GM19455 (cell line): Measurements from ENCODE around the gene GABRB2.
"Not testable (repeated sequence)": the region's sequence is repeated elsewhere in the genome, so short reads cannot be mapped to it uniquely, and the experiment has no call there.

Source experiments
- ATAC-seq: cut with Tn5 transposase; IDR thresholded peaks from one replicate; pipeline ENCODE4 v1.9.1; 2021; ENCODE audit not compliant: unreplicated experiment

GABRB2 gene

DNA sequence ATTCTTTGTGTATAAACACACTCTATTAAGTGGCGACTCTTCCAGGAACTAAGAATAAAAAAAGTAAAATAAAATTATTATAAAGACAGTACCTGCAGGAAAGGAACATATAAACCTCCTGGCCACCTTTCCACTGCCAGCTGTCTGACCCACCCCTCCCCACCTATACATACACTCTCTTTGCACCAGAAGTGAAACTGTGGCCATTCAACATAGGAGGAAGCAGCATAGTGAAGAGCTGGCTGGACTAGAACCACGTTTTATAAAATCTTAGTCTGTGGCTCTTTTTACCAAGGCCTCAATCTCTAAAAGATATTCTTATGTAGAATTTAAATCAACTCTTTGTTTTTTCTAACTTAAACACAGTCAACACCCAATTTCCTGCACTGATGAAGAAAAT, 289.6 kb downstream of the GABRB2 start:
- no peak for ATAC-seq

DNA sequence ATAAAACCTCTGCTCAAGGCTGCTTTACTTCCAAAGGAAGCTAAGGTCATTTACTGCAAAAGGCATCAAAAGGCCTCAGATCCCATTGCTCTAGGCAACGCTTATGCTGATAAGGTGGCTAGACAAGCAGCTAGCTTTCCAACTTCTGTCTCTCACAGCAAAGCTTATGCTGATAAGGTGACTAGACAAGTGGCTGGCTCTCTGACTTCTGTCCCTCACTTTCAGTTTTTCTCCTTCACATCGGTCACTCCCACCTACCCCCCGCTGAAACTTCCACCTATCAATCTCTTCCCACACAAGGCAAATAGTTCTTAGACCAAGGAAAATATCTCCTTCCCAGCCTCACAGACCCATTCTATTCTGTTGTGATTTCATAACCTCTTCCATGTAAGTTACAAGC, 293.6 kb downstream of the GABRB2 start:
- not testable (repeated sequence) for ATAC-seq

DNA sequence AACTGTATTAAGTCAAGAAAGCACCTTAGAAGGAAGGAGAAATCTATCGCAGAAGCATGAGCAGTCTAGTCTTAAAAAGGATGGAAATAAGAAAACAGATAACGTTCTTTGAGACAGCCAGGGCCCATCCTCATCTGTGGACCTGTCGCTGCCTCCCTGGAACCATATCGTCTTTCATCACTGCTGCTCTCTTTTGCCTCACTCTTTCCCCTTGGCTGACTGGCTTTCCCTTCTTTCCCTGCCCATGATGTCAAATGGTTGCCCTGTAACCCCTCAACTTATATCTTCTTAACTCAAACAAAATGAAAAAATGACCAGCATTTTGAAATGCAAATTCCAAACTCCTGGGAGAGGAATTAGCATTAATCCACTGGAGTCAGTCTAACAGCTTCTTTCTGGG, 299.8 kb downstream of the GABRB2 start:
- no peak for ATAC-seq

DNA sequence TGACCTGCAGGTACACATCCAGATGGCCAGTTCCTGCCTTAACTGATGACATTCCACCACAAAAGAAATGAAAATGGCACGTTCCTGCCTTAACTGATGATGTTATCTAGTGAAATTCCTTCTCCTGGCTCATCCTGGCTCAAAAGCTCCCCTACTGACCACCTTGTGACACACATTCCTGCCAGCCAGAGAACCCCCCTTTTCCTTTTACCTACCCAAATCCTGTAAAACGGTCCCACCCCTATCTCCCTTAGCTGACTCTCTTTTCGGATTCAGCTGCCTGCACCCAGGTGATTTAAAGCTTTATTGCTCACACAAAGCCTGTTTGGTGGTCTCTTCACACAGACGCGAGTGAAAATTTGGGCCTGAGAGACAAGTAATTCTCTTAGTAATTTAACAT, 300.7 kb downstream of the GABRB2 start:
- not testable (repeated sequence) for ATAC-seq
